ENCODE data around the gene GLIPR2.

DNA sequence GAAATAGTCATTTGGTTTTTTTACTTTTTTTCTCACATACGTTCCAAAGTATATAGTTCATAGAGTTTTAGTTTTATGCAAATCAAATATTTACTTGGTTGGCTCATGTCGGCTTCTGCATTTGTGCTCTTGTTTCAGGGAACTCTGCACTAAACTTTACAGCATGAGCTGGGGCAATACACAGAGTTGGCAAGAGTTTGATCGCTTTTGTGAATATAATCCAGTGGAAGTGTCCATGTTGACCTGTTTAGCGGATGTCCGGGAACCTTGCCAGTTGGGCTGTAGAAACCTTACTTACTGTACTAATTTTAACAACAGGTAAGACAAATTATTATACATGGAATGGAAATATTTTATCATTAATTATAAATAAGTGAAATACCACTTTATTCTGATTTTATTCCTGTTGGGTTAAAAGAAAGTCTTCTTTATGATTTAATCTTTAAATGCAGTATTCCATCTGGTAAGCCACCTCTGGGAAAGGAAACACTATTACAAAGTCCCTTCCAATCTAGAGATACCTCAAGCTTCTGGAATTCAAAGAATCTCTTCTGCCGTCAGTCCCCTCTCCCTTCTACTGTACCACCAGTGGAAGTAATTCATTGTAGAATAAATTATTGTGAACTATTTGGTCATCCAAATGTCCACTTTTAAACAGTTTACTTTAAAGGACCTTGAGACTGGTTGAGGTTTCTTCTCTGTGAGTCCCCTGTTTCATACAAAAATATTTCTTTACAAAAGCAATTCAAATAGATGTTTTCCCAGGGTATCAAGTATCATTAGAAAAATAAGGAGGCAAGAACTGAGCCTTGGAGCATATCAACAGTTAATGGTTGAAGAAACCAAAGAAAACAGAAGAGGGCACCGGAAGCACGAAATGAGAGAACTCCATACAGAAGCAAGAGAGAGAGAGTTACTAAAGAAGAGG, 45.2 kb upstream of the GLIPR2 start:
- TF ChIP-seq, protein P1, sequence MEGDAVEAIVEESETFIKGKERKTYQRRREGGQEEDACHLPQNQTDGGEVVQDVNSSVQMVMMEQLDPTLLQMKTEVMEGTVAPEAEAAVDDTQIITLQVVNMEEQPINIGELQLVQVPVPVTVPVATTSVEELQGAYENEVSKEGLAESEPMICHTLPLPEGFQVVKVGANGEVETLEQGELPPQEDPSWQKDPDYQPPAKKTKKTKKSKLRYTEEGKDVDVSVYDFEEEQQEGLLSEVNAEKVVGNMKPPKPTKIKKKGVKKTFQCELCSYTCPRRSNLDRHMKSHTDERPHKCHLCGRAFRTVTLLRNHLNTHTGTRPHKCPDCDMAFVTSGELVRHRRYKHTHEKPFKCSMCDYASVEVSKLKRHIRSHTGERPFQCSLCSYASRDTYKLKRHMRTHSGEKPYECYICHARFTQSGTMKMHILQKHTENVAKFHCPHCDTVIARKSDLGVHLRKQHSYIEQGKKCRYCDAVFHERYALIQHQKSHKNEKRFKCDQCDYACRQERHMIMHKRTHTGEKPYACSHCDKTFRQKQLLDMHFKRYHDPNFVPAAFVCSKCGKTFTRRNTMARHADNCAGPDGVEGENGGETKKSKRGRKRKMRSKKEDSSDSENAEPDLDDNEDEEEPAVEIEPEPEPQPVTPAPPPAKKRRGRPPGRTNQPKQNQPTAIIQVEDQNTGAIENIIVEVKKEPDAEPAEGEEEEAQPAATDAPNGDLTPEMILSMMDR (IDR thresholded peaks at IDR 0.05) = no peak
- TF ChIP-seq POLR2A (IDR thresholded peaks at IDR 0.05) = no peak
